COLO668 (cell line): Measurements from ENCODE around the gene RAB11FIP4.

Experiments
- DNase-seq: peaks from one replicate; lab custom pipeline; 2025; ENCODE audit not compliant: unreplicated experiment; lab: John Stamatoyannopoulos, UW

Gene RAB11FIP4

GRCh38 chr17:31496601-31497000 lies 105.1 kb downstream of the RAB11FIP4 start:
- no peak for DNase-seq

DNA sequence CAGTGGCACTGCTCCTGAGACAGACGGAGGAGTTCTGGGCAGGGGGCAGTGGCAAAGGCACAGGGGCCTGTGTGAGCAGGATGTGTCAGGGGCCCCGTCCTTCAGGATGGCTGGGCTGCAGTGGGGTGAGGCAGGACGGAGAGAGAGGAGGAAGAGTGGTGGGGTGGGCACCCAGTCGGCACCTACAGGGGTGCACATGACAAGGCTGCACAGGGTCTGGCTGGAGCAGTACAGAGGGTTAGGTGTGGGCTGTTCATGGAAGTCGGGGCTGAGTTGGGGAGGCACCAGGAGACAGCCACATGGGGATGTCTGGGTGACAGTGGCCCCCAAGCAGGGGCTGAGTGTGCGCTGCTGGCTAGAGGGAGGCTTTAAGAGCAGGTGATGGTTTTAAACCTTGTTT lies 106.0 kb downstream of the RAB11FIP4 start:
- DNase-seq = no peak

- no peak for DNase-seq
Observed at GRCh38 chr17:31497994-31498826, 106.7 kb downstream of the RAB11FIP4 start.

DNA sequence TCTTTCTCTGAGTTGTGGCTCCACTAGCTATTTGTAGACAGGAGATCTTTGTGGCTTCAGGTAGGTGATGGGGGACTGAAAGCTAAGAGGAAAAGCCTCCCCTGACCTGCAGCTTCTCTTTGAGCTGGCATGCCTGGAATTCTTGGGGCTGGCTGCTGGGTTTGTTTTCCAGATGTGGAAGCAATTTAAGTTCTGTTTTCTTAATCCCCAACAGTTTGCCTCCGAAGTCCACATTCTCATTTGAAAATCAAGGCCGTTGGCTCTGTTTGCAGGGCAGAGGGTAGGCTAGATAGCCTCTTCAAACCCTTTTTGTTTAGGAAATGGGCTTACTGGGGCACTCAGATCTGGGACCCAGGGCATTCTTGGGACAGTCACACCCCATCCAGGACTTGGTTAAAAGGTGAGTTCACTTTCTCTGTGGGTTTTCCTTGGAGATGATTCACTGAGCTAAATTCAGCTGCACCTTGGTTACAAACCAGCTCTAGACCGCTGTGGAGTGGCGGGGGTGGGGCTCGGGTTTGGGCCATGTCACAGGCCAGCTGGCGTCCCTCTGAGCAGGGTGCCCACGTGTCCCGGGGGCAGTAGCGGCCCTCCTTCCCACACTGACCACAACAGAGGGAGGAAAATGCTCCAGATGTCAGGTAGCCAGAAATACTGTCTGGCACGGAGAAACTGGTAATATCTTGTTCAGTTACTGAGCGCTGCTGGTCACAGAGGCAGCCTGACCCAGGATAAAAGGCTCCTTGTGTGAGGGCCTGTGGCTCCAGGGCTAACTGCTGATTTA lies 108.5 kb downstream of the RAB11FIP4 start:
- no peak for DNase-seq

- DNase-seq = no peak
Observed at GRCh38 chr17:31506517-31506916, 115.0 kb downstream of the RAB11FIP4 start.

DNA sequence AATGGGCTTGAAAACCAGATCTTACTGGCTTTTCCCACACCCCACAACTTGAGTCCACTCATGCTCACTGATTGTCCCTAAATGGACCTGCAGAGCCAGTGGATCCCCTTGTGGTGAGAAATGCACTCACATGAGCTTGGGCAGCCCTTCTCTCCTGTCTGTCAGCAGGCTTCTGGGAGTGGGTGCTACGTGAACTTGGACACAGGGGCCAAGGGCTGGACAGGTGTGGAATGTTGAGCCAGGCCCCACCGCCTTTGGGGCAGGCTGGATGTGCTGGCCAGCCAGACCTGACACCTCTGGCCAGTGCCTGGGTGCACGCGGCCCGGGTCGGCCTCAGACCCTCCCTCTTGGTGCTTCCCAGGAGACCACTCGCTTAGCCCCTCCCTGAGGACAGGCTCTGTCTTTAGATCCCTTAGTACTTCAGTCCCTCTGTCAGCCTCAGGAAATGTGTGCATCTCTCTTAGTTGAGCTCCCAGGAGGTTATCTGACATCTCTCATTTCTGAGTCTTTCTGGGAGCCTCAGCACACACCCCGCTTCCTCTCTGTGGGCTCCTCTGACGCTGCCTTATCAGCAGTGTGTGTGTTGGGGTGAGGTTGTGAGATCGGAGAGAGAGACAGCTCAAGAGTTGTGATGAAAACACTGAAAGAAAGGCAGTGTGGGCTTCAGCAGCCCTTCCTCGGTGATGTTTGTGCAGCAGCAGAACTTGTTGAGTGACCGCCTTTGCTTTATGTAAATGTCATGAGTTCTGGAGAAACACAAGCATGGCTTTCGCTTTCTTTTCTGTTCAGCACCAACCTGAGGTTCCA lies 117.0 kb downstream of the RAB11FIP4 start:
- DNase-seq = no peak

GRCh38 chr17:31509095-31509804 lies 117.8 kb downstream of the RAB11FIP4 start:
- DNase-seq = no peak

DNA sequence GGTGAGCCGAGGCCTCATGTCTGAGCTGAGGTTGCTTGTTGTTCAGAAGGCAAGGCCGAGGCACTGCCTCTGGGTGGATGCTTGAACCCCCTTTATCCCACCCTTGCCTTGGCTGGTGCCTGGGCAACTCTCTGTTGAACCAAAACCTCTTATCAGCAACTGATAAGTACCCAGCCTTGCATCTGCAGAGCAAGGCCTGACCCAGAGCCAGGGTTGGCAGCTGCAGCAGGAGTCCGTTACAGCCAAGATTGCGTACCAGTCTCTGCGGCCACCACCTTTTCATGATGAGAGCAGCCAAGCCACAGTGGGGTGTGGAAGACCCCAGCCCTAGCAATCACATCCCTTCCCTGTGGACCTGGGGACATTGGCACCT lies 118.3 kb downstream of the RAB11FIP4 start:
- DNase-seq = no peak

DNA sequence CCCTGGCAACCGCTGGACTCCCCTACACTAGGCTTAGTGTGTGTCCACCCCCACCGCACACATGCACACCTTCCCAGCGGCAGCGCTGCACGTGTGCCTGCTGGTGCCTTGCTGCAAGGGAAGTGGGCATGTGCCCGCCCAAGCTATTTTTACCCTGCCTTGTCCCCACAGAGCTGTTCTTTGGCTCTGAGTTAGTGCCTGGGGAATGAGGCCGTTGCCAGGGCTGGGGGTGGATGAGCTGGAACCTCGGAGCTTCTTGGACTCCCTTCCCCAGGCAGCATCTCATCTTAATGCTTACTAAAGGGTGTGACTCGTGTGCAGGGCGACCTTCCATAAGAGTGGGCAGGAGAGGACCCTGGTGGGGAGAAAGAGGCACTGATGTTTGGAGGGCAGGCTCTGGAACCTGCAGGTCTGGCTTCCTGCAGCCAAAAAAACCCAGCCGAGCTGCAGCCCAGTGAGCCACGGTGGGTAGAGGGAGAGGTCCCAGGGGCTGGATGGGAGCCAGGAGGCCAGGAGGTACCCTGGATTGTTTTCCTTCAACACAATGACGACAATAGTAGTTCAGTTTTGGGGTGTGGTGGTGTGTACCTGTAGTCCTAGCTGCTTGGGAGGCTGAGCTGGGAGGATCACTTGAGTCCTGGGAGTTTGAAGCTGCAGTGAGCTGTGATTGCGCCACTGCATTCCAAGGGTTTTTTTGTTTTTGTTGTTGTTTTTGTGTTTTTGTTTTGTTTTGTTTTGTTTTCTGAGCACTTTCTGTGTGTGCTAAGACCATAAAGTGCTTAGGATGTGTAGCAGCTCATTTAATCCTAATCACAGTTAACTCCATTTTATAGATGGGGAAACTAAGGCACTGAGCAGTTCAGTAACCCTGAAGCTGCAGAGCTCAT lies 119.1 kb downstream of the RAB11FIP4 start:
- no peak for DNase-seq

DNA sequence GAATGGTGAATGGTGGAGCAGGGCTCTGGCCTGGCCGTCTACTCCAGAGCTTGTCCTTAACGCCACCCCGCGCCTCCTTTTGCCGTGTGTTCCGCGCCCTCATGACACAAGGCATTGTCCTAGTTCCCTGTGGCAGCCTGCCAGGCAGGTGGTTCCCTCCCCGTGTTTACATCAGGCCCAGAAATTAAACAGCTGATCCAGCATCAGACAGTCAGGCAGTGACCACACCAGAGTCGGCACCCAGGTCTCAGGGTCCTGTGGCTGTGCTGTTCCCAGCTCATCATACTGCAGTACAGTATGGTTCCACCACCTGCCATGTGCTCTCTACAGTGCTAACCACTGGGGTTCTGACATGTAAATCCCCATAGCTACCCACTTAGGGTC lies 119.7 kb downstream of the RAB11FIP4 start:
- DNase-seq = peak; percentile 86

DNA sequence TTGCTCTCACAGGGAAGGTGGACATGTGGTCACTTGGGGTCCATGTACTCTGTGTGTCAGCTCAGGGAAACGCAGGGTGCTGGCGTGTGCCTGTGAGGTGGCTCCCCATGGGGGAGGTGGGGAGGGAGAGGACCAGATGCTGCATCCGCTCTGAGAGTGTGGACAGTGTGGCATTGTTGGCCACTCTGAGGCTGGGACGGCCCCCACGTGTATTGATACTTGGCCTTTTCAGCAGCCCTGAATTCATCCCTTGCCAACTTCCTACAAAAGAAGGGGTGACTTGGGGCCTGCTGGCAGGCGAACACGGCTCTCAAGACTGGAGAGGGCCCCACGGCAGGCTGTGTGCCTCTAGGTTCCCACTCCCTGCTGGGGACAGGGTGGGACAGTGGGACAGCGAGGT lies 120.1 kb downstream of the RAB11FIP4 start:
- DNase-seq = no peak

GRCh38 chr17:31512104-31512740 lies 120.7 kb downstream of the RAB11FIP4 start:
- no peak for DNase-seq

DNA sequence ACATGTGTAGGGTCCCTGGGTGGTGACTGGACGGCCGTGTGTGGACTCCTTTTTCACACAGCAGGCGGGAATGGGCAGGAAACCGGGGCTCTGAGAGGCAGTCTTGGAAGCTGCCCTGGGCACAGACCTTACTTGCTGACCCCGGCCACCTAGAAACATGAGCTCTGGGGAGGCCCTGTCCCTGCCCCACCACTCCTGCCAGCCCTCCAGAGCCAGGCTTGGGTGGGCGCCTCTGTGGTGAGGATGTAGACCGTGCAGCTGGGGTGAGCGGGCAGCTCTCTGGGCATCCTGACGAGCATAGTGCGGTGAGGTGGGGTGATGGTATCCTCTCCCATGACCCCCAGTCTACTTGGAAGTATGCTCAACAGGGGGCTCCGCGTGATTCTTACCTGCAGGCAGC lies 121.3 kb downstream of the RAB11FIP4 start:
- no peak for DNase-seq

GRCh38 chr17:31513731-31514427 lies 122.4 kb downstream of the RAB11FIP4 start:
- no peak for DNase-seq

GRCh38 chr17:31515267-31515666 lies 123.8 kb downstream of the RAB11FIP4 start:
- no peak for DNase-seq

GRCh38 chr17:31517524-31517923 lies 126.0 kb downstream of the RAB11FIP4 start:
- peak; percentile 30 for DNase-seq

- no peak for DNase-seq
Observed at GRCh38 chr17:31518478-31518877, 127.0 kb downstream of the RAB11FIP4 start.

DNA sequence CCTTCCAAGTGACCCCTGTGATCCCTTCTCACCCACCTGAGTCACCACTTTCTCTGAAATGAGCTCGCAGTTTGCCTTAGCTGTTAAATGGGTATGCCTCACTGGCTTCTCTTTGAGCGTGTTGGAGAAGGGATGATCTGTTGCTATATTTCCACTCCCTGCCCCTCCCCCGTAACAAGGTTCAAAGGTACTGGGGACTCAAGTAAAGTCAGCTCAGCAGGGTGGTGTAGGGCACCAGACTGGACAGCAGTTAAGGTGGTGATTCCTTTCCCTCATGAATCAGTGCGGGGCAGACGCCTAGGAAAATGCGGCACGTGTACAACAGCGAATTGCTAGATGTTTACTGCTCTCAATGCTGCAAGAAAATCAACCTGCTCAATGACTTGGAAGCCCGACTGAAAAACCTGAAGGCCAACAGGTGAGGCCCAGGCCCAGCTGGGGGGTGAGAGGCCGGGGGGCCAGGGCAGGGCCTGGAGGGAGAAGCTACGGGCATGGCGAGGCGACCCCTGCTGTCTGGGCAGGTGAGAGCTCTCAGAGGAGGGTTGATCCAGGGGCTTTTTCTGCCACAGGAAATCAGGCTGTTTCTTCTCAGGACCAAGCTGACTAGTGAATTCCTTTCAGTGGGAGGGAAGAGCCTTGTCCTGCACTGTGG lies 130.3 kb downstream of the RAB11FIP4 start:
- DNase-seq = no peak
